GM18873 (cell line): ENCODE results near the gene DEXI.

Experiments
- ATAC-seq: cut with Tn5 transposase; IDR thresholded peaks from one replicate; pipeline ENCODE4 v1.9.1; 2021; ENCODE audit warnings: mild to moderate bottlenecking, moderate library complexity, moderate number of reproducible peaks; ENCODE audit not compliant: unreplicated experiment, low FRiP score

The DEXI gene

DNA sequence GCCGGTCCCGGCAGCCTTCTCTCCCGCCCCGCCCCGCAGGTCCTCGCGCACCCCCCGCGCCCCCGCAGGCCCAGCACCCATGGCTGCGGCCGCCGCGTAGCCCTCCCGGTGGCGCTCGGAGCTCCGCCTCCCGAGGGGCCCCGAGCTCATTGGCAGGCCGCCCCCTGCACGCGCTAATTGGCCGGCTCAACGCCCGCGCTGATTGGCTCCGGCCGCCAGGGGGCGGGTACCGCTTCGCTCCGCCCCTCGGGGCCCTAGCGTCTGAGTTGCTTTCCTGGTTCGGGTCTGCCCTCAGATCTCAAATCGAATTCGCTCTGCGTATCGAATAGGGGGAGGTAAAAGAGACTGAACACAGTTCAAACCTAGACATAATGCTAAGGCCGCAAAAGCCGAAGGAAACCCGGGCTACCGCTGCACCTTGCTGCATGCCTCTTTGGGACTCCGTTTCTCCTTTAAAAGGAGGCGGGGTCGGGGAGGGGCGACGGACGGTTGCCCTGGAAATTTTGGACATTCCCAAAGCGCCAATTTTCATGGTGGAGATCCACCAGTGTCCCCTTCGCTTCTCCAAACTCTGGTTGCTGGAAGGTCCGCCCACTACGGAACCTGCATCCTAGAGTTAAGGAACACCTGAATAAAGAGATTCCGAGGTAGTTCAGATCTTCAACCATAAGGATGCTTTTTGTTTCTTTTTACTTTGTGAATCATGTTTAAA lies at the start of gene DEXI:
TSS of gene DEXI (minus strand) at position 117 of the 712 bp plus-strand sequence. CDS start 463 bp downstream, outside the sequence.
- ATAC-seq: peak; percentile 42

DNA sequence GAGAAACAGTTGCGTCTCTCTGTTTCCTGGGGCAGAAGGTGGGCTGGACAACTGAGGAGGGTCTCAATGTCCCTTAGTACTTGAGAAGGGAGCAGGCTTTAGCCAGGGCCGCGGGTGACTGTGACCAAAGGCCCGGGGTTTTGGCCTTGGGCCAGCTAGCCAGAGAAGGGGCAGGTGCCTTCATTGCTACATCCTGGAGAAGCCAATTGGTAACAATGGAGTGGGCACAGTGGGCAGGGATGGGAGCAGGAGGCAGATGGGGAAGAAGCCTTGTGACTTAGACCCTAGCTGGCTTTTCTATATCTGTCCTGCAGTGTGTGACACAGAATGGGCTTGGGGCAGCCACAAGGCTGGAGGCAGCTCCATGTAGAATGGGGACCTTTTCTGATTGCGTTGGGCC lies 48.1 kb upstream of the DEXI start:
- no peak for ATAC-seq

DNA sequence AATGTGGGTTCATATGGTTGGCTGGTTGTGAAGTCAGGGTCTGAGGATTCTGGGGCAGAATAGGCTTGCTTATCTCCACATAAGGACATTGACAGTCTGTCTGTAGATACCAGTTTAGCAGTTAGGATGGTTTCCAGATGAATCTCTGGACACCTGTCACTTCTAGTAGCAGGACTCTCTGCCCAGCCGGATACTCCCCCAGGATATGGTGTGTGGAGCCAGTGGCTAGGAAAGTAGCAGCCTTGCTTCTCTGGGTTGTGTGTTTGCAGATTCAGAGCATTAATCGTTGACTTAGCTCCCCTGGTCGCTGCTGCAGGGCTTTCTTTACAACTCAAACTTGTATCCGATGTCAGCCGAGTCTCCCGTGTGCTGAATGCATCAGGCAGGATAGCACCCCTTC lies 47.3 kb upstream of the DEXI start:
- no peak for ATAC-seq

DNA sequence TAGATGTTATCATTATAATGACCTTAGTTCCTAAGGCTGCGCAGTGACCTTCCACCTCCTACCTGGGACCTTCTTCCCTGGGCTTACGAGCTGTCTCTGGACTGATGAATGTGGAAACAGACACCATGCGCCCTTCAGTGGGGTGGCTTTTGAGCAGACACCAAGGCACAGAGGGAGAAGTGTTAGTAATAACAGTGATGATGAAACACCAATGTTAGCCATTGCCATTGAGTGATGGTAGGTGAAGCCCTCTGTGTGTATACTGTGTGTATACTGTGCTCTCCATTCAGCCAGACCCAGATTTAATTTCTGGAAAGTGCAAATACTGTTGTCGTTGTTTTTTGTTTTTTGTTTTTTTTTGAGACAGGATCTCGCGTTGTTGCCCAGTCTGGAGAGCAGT lies 46.6 kb upstream of the DEXI start:
- ATAC-seq: no peak

DNA sequence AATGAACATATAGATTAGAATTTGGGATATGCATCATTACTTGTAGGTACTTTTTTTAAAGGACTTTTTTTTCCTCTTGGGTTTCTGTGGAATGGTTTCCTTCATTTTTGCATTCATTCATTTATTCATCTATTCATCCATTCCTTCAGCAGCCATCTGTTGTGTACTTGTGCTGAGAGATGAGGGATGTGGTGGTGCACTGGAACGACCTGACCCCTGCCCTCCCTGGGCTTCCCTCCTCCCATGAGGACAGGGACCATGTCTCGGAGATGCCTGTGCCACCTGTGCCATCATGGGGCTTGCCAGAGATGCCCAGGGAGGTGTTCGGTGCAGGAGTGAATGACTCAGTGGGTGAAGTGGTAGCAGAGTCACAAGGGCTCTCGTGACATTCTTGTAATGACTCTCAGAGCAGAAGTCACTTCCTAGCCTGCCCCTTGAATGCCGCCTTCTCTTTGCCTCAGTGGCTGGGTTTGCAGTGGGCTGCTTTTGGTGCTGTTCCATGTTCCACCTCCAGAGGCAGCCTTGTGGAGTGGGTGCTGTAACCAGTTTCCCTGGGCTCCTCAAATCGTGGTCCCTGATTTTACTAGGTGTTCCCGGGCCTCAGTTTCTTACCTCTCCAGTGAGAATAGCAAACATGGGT lies 46.0 kb upstream of the DEXI start:
- ATAC-seq: no peak

DNA sequence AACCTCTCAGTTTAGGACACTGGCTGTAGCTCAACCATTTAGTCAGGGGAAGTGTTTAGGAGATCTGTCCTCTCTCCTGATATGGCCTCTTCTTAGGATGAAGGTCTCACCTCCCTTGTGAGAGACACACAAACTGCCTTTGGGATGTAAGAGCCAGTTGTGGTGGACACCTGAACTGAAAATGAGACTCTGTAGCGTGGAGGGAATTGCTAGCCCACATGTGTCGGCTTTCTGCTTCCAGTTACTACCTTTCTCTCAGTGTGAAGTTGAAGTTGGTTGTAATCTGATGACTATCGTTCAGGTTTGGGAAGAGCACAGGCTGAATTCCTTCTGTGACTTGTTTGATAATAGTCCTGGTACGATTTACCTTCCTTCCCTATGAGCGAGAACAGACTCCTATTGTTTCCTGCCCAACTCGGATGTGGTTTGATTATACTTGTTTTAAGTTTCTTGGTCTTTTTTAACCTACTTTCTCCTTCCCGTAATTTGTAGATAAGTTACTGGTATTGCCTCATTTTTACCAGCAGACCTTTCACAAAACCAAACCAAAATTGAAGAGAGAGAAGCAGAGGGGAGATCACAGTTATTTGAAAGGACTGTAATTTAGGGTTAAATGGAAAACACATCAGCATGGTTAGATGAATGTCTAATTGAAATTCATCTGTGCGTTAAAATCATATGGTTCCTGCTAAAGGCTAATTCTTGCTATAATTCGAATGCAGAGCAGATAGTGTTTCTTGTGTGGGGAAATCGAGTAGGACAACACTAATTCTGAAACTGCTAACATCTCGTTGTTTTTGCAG lies 45.3 kb upstream of the DEXI start:
- no peak for ATAC-seq

DNA sequence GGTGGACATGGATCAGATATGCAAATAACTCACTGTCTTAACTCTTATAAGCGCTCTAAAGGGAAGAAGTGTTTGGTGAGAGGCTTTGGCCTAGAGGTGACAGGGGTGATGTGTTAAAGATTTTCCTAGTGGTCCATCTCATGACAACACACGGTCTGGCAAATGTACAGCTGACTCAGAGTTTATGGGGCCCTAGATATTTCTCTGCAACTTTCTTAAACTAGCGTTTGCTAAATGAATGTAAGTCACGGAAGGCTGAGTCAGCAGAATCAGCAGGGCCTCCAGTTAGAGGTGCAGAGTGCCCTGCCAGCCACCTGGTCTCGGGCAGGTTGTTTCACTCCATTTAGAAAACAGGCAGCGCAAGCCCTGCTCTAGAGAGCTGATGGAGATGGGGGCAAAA lies 42.2 kb upstream of the DEXI start:
- ATAC-seq: no peak

DNA sequence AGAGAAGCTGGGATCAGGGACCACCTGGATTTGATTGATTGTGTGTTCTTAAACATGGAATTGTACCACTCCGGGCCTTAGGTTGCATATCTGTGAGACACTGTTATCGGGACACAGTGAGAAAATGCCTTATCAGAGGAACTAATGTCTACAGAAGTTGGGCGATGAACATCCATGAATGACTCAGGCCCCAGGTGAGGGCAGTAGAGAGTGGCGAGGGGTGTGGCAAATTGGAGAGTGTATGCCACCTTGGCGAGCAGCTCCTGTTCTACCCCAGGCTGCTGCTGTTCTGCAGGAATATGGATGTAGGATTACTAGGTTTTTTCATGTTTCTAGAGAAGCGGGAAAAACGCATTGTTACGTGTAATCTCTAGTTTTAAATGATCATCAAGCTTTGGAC lies 40.9 kb upstream of the DEXI start:
- peak; percentile 20 for ATAC-seq

DNA sequence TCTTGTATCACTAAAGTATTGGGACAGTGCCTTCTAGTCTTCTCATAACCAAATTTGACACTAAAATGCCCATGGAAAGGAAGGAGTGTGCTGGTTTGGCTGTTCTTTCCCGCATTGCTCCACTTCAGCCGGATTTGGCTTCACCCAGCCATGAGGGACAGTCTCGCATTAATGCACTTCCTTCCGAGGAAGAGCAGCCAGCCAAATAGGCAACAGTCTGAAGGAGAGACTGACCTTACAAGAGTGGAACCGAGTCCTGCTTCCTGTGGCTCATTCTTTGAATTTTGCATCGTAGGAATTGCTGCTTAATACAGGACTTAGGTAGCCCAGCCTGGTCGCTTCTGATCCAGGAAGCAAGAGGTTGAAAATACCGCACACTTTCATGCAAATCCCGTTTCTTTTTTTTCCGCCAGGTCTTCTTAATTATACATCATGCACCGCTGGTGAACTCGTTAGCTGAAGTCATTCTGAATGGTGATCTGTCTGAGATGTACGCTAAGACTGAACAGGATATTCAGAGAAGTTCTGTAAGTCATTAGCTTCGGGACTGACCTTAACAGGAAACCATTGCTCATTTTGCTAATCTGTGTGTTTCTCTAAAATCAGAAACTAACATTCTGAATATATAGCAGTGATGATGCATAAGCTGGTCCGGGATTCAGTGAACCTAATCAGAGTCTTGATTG lies 40.3 kb upstream of the DEXI start:
- ATAC-seq: peak; percentile 55

DNA sequence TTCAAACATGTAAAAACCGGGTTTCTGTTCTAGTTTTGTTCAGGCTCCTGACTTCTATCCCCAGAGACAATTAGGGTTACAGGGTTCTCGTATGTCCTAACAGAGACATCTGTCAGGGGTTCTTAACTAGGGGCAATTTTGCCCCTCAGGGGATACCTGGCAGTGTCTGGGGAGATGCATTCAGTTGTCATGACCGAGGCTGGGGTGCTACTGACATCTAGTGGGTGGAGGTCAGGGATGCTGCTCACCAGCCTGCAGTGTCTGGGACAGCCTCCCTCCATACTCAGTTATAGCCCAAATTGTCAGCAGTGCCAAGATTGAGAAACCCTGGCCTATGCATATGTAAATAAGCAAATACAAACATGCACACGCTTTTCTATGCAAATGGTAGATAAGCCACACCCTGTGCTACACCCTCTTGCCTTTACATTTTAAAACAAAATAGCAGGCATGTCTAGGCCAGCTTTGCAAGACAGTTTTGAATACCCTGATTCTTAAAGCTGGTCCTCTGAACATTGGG lies 39.5 kb upstream of the DEXI start:
- peak; percentile 65 for ATAC-seq

DNA sequence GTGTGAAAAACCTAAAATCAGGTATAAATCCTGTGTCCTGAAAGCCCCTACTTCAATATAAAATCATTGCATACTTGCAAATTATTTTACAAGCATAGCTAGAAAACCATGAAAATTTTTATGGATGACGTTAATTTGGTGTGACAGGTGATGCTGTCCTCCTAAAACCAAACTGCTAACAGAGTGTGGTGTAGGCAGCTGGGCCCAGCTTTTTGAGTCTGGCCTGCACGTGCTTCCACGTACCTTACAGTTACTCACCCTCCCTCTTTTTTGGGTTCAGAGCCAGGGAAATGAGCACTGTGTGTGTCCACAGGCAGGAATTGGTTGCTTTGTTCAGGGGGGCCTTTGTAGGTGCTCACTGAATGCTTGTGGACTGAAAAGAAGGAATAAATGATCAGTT lies 38.5 kb upstream of the DEXI start:
- no peak for ATAC-seq

DNA sequence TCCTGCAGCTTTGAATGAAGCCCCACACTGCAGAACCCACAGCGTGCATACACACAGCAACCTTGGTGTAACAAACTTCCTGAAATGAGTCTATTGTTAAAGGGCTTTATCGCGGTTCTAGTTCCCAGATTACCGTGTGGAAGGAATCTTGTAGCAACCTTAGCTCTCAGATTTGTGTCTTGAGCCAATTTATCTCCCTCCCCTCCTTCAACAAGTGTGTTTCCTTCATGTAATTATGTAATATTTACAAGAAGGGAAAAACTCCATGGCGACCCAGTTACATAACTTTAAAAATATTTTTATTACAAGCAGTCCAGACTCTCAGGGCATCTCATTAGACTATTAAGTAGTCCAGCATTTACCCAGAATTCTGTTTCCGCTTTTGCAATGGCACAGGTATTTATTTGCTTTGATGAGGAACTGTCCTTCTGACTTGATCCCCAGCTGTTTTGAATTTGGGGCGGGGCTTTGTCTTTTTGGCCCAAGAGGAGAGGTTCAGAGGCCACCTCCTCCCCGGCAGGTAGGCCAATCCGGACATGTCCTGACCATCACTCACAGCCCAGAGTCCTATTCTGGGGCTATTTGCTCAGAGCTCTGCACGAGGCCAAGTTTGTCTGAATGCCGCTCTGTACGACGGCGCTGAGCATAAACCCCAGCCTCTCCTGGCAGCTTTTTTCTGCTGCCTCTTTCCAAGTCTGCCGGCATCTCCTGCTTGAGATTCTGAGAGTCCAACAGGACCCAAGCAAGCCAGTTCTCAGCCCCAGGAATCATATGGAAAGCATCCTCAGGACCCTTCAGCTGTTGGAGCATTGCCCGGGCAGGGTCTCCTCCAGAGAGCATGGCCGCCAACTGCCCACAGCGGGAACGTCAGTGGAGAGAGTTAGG lies 37.7 kb upstream of the DEXI start:
- ATAC-seq: no peak

DNA sequence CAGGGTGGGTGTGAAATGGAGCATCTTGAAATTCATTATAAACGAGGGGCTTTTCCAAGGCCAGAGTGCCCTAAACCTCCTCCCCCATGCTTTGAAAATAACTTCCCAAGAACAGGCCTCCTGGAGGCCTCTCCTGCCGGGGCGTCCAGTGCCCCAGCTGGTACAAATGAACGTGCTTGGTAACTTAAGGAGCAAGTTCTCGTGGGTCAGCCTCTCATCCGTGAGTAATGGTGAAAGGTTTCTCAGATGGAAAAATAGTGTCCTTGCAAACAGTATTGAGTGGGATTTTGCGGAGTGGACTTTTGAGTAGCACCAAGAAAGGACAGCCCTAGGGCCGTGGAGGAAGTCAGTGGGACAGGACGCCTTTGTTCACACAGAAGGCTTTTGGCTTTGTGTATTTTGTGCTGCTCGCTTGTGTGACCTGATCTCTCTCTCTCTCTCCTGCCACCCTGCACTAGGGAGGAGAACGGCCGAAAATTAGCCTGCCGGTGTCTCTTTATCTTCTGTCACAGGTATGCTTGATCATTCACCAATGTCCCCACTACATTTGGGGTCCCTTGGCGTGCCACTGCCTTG lies 36.7 kb upstream of the DEXI start:
- ATAC-seq: no peak

DNA sequence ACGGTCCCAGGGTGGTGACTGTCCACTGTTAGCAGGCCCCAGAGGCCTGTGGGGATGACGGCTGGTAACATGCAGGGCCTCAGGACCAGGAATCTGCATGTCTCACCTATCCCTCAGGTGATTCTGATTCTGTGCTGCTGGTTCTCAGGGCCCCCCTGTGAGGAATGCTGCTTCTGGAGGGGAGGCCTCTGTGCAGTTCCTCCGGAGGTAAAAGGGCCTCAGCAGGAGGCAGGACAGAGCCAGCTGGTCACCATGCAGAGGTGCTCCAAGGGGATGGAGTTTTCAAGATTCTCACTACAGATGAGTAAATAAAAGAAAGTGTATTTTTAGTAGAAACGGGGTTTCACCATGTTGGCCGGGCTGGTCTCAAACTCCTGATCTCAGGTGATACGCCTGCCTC lies 35.9 kb upstream of the DEXI start:
- no peak for ATAC-seq

DNA sequence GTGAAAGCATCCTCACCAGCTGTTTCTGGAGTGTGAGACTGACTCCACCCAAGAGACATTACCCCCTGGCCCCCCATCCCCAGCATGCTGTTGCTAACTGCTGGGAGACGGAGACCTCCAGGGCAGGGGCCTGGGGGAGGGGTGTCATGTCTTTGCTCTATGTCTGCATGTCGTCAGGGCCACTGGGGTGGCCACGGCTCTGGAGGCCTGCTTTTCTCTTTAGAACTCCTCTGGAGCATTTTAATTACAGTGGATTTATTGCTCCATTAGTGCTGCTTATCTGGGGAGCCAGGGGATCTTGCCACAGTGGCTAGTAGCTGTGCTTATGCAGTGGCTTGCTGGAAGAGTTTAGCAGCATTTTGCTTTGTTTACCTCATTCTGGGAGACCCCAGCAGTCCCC lies 34.4 kb upstream of the DEXI start:
- no peak for ATAC-seq

DNA sequence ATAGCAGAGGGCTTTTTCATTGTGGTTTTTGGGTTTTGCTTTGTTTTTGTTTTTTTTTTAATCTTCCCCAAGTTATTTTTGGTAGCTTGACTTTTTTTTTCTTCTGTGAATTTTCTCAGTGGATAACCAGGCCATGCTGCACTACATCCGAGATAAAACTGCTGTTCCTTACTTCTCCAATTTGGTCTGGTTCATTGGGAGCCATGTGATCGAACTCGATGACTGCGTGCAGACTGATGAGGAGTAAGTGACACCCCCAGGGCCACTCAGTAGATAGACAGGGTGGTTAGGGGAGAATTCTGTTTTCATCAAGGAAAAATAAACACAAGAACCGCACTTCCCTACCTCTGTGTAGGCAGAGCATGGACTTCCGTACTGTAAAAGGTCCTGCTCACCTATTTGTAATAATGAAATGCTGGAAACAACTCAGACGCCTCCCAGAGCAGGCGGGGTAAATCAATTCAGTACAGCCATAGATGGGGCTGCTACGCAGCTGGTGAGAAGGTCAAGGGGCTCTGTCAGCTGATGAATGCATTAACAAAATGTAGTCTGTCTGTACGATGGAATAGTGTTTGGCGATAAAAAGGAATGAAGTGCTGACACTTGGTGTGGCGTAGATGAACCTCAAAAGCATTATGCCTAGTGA lies 30.7 kb upstream of the DEXI start:
- ATAC-seq: no peak

DNA sequence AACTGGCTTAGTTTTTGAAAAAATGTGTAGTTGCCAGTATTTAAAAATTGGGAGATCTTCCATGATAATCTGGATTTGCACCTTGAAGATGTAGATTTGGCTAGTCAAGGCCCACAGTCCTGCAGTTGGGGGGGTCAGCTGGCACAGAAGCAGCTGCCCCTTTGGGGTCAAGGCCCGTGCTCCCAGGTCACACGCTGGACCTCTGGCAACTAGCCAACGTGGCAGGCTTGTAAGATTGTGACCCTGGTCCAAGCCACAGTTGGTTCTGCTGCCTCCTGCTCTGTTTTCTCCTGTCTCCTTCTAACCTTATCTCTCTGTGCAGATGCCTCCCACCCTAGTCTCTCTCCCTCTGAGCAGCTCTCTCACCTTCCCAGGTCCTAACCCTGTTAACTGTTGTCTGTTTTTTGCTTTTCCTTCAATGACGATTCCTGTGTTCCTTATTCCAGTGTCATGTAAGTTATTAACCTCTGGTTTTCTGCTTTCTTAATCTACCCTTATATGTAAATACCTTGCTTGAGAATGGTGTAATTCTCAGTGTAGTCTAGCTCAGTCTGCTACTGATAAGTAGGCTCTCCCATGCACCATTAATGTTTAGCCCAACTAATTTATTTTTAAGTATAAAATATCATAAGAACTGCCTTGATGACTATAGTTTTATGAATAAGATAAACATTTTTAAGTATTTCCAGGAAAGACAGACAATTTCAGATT lies 30.0 kb upstream of the DEXI start:
- no peak for ATAC-seq

DNA sequence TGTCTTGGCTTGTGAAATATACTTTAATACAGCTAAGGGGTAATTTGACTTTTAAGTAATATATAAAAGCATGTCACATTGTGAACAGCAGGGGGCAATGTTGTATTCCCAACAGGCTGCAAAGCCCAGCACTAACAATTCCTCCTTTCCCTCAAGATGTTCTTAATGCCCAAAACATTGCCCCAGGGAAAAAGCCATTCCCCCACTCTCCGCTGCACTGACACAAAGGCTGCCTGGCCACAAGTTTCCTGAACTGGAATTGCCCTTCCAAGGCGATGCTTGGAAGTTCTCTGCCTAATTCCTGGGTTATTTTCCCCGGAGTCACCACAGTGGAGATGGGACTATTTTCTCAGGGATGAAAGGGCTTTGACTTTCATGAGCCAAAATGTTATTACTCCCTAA lies 29.3 kb upstream of the DEXI start:
- ATAC-seq: no peak
